Upper lobe of left lung (tissue), 6 donors: ENCODE data around the gene FOXO1. TPM values are rescaled to one million over a fixed set of nuclear protein-coding genes. Genes with fewer than 3 reads are reported as not detected.

ENCODE experiments used
- ATAC-seq, 2 donors: fragments of 200-7000 bp; cut with Tn5 transposase; one replicate each; pipeline ENCODE4 v1.9.1; 2022; ENCODE audit warnings: mild to moderate bottlenecking in 2 of 2, moderate library complexity in 2 of 2; ENCODE audit not compliant: low FRiP score in 2 of 2
- DNase-seq, 2 donors: peaks; one replicate each; pipeline ENCODE4 v3.0.0-alpha.2; 2019 to 2020
- H3K27ac ChIP-seq, 4 donors: fragments of 200-600 bp; sonication (generic); one replicate each; pipeline ENCODE4 v1.5.1; 2016 to 2019
- H3K27me3 ChIP-seq, 4 donors: fragments of 200-600 bp; sonication (generic); one replicate each; pipeline ENCODE4 v1.5.1; 2017 to 2019
- H3K36me3 ChIP-seq, 4 donors: fragments of 200-600 bp; sonication (generic); one replicate each; pipeline ENCODE4 v1.5.1; 2016 to 2019
- H3K4me1 ChIP-seq, 4 donors: fragments of 200-600 bp; sonication (generic); one replicate each; pipeline ENCODE4 v1.5.1; 2018 to 2019
- H3K4me3 ChIP-seq, 4 donors: fragments of 200-600 bp; sonication (generic); one replicate each; pipeline ENCODE4 v1.5.1; 2017 to 2019; ENCODE audit warnings: mild to moderate bottlenecking in 2 of 4, moderate library complexity in 1 of 4
- H3K9me3 ChIP-seq, 4 donors: fragments of 200-600 bp; sonication (generic); one replicate each; pipeline ENCODE4 v1.5.1; 2018 to 2019
- CTCF ChIP-seq, 6 experiments: fragments of 450-650 bp in 4 of 6; fragments of 200-600 bp in 2 of 6; sonication (generic) in 2 of 6; IDR thresholded peaks; one replicate each; pipeline ENCODE4 v1.5.1; 2016 to 2019; ENCODE audit warnings: antibody characterized with exemption in 6 of 6
- EP300 ChIP-seq, 4 donors: sonication (generic); formaldehyde crosslinking; IDR thresholded peaks; one replicate each; pipeline ENCODE4 v1.5.1; 2017; ENCODE audit warnings: antibody characterized with exemption in 4 of 4, control low read depth in 2 of 4
- POLR2A ChIP-seq, 4 donors: fragments of 450-650 bp; IDR thresholded peaks; one replicate each; pipeline ENCODE4 v1.5.1; 2016 to 2017; ENCODE audit warnings: antibody characterized with exemption in 4 of 4, mild to moderate bottlenecking in 2 of 4
- POLR2AphosphoS5 ChIP-seq, 2 donors: sonication (generic); formaldehyde crosslinking; IDR thresholded peaks; one replicate each; pipeline ENCODE4 v1.5.1; 2017; ENCODE audit warnings: antibody characterized with exemption in 2 of 2
- WGBS, 2 donors: methylation state at CpG; one replicate each; pipeline ENCODE4 v1.1.5; 2017 to 2018; 5-methylcytosine and 5-hydroxymethylcytosine counted together
- total RNA-seq, 6 donors: library from RNA; depleted of rRNA in 4 of 6; stranded (reverse); fragments of >200 nt in 4 of 6; gene quantifications; one replicate each; pipeline versions ENCODE4 v1.1.0 to v1.2.1, GENCODE V29; 2016 to 2021
- donor health status: DM: no; HTN: no; CAD: no; lungs with moderate emphysema.
- donor health status: DM: no; HTN: yes; CAD: no; lungs with severe emphysema.

FOXO1 gene
- total RNA-seq, 6 donors from 2014 or later = 23.0 to 36.8 (median 31.2) TPM

- Histone ChIP-seq H3K27ac (peak overlapping the region; percentile 96 to 100 (median 98)), H3K4me1 (peaks cover 30 to 42% (median 38%) of the 10 kb centered on the region in 4 donors), H3K9me3 (no peaks in the 10 kb centered on the region), H3K4me3 (peak overlapping the region in 3 of 4 donors; percentile 75 to 96 (median 77)), H3K36me3 (no peaks in the 10 kb centered on the region), H3K27me3 (no peaks in the 10 kb centered on the region)
- TF ChIP-seq EP300 (IDR thresholded peaks at IDR 0.05) = no peak
- TF ChIP-seq CTCF (IDR thresholded peaks at IDR 0.05) = no peak
- no peak for TF ChIP-seq POLR2A (IDR thresholded peaks at IDR 0.05)
- no peak for TF ChIP-seq POLR2AphosphoS5 (IDR thresholded peaks at IDR 0.05)
- DNase-seq = no peak
- no peak for ATAC-seq
These were observed 3.6 kb downstream of the FOXO1 start for GRCh38 chr13:40662866-40663265.

GRCh38 chr13:40661875-40662665 is 4.4 kb downstream of the FOXO1 start:
- H3K27ac ChIP-seq = peak overlapping the region; percentile 96 to 100 (median 98)
- DNase-seq (no peak), ATAC-seq (no peak)
- 71 to 79% methylated on average over 10 of the region's 10 CpGs for WGBS, 2 donors
- H3K36me3 ChIP-seq = no peaks in the 10 kb centered on the region
- peaks cover 30 to 40% (median 35%) of the 10 kb centered on the region in 4 donors for H3K4me1 ChIP-seq
- H3K4me3 ChIP-seq = peak overlapping the region in 2 of 4 donors; percentile 77 to 96
- no peak for TF ChIP-seq POLR2A (IDR thresholded peaks at IDR 0.05)
- no peak for TF ChIP-seq EP300 (IDR thresholded peaks at IDR 0.05)
- TF ChIP-seq CTCF (IDR thresholded peaks at IDR 0.05) = no peak
- TF ChIP-seq POLR2AphosphoS5 (IDR thresholded peaks at IDR 0.05) = no peak
- no peaks in the 10 kb centered on the region for H3K27me3 ChIP-seq
- no peaks in the 10 kb centered on the region for H3K9me3 ChIP-seq

- H3K36me3 ChIP-seq = no peaks in the 10 kb centered on the region
- no peak for DNase-seq
- peaks cover 30 to 49% (median 42%) of the 10 kb centered on the region in 4 donors for H3K4me1 ChIP-seq
- TF ChIP-seq POLR2AphosphoS5 (IDR thresholded peaks at IDR 0.05) = no peak
- TF ChIP-seq EP300 (IDR thresholded peaks at IDR 0.05) = no peak
- no peak for TF ChIP-seq CTCF (IDR thresholded peaks at IDR 0.05)
- TF ChIP-seq POLR2A (IDR thresholded peaks at IDR 0.05) = no peak
- H3K4me3 ChIP-seq = no peak overlapping the region
- 95 to 99% methylated on average over 5 of the region's 5 CpGs for WGBS, 2 donors
- no peak for ATAC-seq
- peak overlapping the region in 1 of 4 donors; percentile 30 for H3K27ac ChIP-seq
- no peaks in the 10 kb centered on the region for H3K27me3 ChIP-seq
- H3K9me3 ChIP-seq = no peaks in the 10 kb centered on the region
These were observed 5.7 kb downstream of the FOXO1 start for GRCh38 chr13:40660692-40661091.

GRCh38 chr13:40660141-40660664 is 6.2 kb downstream of the FOXO1 start:
- peak overlapping the region in 1 of 4 donors; percentile 30 for H3K27ac ChIP-seq

More at GRCh38 chr13:40660141-40660664, 6.2 kb downstream of the FOXO1 start:
- H3K27me3 ChIP-seq = no peaks in the 10 kb centered on the region
- no peaks in the 10 kb centered on the region for H3K36me3 ChIP-seq
- H3K9me3 ChIP-seq = no peaks in the 10 kb centered on the region
- no peak overlapping the region for H3K4me3 ChIP-seq
- 90% methylated on average over 4 of the region's 4 CpGs for WGBS, 2 donors
- TF ChIP-seq EP300 (IDR thresholded peaks at IDR 0.05) (no peak), POLR2AphosphoS5 (IDR thresholded peaks at IDR 0.05) (no peak), CTCF (IDR thresholded peaks at IDR 0.05) (no peak), POLR2A (IDR thresholded peaks at IDR 0.05) (no peak)
- no peak for ATAC-seq
- peaks cover 30 to 49% (median 42%) of the 10 kb centered on the region in 4 donors for H3K4me1 ChIP-seq
- DNase-seq = no peak
